Measurements from ENCODE around the gene MACROD2.
A peak's percentile ranks its signal among the peaks of the same experiment; 100 is the strongest.

MACROD2 gene

GRCh38 chr20:15699431-15700146, 1704.3 kb downstream of the MACROD2 start:
- H3K4me3 ChIP-seq (ENCODE audit: low read depth, low read length), result no peak overlapping the region
- peak; percentile 18; the same call in 1 of the 2 replicates for TF ChIP-seq CTCF (IDR thresholded peaks at IDR 0.05; ENCODE audit: borderline replicate concordance, insufficient read depth, low read depth, low read length)

GRCh38 chr20:15700147-15700765, 1704.9 kb downstream of the MACROD2 start:
- H3K4me3 ChIP-seq (ENCODE audit: low read depth, low read length), result no peak overlapping the region
- TF ChIP-seq CTCF (IDR thresholded peaks at IDR 0.05; ENCODE audit: borderline replicate concordance, insufficient read depth, low read depth, low read length), result no peak

DNA sequence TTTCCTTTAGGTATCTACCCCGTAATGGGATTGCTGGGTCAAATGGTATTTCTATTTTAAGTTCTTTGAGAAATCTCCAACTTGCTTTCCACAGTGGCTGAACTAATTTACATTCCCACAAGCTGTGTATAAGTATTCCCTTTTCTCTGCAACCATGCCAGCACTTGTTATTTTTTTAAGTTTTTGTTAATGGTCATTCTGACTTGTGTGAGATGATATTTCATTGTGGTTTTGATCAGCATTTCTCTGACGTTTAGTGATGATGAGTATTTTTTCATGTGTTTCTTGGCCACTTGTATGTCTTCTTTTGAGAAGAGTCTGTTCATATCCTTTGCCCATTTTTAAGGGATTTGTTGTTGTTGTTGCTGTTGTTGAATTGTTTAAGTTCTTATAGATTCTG, 1706.8 kb downstream of the MACROD2 start:
- H3K4me3 ChIP-seq (ENCODE audit: low read depth, low read length), result no peak overlapping the region
- TF ChIP-seq CTCF (IDR thresholded peaks at IDR 0.05; ENCODE audit: borderline replicate concordance, insufficient read depth, low read depth, low read length), result no peak

GRCh38 chr20:15703171-15703911, 1708.0 kb downstream of the MACROD2 start:
- no peak for TF ChIP-seq CTCF (IDR thresholded peaks at IDR 0.05; ENCODE audit: borderline replicate concordance, insufficient read depth, low read depth, low read length)
- no peak overlapping the region for H3K4me3 ChIP-seq (ENCODE audit: low read depth, low read length)

- no peak for TF ChIP-seq CTCF (IDR thresholded peaks at IDR 0.05; ENCODE audit: borderline replicate concordance, insufficient read depth, low read depth, low read length)
- H3K4me3 ChIP-seq (ENCODE audit: low read depth, low read length), result no peak overlapping the region
Measured at GRCh38 chr20:15705975-15706374, 1710.7 kb downstream of the MACROD2 start.

DNA sequence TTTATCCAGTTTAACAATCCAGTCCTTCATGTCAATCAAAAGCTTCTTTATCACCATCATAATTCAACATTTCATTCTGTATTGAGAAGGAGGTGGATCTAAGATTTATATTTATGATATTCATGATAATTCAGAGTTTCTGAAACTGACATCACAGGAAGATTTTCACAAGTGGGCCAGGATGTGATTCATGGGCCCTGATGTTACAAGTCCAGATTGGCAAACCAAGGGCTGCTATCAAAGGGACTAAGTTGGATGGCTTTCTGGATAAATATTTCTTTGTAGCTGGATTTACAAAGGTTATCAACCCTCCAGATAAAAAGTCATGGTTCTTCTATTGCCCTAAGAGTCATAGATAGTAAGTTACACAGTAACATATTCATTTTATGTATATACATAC, 1711.4 kb downstream of the MACROD2 start:
- H3K4me3 ChIP-seq (ENCODE audit: low read depth, low read length), result no peak overlapping the region
- TF ChIP-seq CTCF (IDR thresholded peaks at IDR 0.05; ENCODE audit: borderline replicate concordance, insufficient read depth, low read depth, low read length), result no peak

Data from GM12875 (cell line).